CMK (cell line): Measurements from ENCODE around the gene ZNF329.
"Not testable (repeated sequence)": the region's sequence is repeated elsewhere in the genome, so short reads cannot be mapped to it uniquely, and the experiment has no call there.

ENCODE experiments used
- DNase-seq: peaks from one replicate; pipeline ENCODE4 v3.0.0-alpha.2; 2010; ENCODE audit warnings: low read depth

The ZNF329 gene

GRCh38 chr19:58150328-58150921 is at the start of gene ZNF329:
Gene ZNF329, minus strand, starts transcription at chr19:58150789. Its CDS starts 21,286 bp downstream, at chr19:58129503.
- DNase-seq = peak; percentile 77

- no peak for DNase-seq
Observed at GRCh38 chr19:58196901-58197616, 46.5 kb upstream of the ZNF329 start.

DNA sequence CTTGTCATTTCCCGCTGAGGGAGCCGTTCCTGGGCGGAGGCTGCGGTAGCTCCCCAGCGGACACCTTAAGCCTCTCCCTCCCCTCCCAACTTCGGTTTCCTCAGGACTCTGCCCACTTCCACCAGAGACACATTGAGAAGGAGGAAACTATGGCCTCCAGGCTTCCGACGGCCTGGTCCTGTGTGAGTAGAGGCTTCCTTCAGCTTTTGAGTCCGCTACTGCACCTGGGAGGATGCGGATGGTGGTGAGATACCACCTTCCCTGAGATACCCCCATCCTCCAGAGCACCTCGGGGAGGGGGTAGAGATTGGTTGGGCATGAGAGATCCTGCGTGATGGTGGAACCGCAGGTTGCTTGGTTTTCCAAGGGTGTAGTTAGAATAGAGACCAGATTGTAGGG is 33.2 kb upstream of the ZNF329 start:
- DNase-seq = no peak

- peak; percentile 85 for DNase-seq
Observed at GRCh38 chr19:58182989-58183816, 32.6 kb upstream of the ZNF329 start, which contains the start of gene ZNF274. Gene ZNF274, plus strand, starts transcription at chr19:58183061. Its CDS starts 905 bp downstream, at chr19:58183966.

GRCh38 chr19:58182577-58182988 is 32.0 kb upstream of the ZNF329 start:
- DNase-seq = peak; percentile 97

- DNase-seq = peak; percentile 79
Observed at GRCh38 chr19:58181902-58182576, 31.4 kb upstream of the ZNF329 start.

DNA sequence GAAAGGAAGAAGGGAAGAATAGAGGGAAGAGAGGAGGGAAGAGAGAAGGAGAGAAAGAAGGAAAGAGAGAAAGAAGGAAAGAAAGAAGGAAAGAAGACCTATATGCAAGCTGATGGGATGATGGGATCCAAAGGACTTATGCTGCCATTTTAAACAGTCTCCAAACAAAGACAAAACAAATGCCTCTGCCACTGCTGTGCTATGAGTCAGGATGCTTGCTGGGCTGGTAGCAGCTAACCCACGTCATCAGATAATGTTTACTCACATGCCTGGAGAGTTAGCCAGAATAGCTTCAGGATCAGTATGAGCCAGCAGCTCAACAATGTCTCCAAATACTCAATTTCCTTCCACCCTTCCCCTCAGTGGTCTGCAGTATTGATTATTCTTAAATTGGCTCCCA is 20.3 kb upstream of the ZNF329 start:
- DNase-seq = no peak

- no peak for DNase-seq
Observed at GRCh38 chr19:58166708-58167280, 16.2 kb upstream of the ZNF329 start.

- no peak for DNase-seq
Observed at GRCh38 chr19:58166268-58166667, 15.7 kb upstream of the ZNF329 start.

DNA sequence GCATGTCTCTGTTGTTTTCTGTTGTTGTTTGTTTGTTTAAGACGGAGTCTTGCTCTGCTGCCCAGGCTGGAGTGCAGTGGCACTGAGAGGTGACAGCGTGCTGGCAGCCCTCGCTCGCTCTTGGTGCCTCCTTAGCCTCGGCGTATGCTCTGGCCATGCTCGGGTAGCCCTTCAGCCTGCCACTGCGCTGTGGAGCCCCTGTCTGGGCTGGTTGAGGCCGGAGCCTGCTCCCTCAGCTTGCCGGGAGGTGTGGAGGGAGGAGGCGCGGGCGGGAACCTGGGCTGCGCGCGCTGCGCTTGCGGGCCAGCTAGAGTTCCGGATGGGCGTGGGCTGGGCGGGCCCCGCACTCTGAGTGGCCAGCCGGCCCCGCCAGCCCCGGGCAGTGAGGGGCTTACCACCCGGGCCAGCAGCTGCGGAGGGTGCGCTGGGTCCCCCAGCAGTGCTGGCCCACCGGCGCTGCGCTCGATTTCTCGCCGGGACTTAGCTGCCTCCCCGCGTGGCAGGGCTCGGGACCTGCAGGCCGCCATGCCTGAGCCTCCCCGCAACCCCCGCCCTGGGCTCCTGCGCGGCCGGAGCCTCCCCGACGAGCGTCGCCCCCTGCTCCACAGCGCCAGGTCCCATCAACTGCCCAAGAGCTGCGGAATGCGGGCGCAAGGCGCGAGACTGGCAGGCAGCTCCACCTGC is 6.6 kb upstream of the ZNF329 start:
- no peak for DNase-seq

DNA sequence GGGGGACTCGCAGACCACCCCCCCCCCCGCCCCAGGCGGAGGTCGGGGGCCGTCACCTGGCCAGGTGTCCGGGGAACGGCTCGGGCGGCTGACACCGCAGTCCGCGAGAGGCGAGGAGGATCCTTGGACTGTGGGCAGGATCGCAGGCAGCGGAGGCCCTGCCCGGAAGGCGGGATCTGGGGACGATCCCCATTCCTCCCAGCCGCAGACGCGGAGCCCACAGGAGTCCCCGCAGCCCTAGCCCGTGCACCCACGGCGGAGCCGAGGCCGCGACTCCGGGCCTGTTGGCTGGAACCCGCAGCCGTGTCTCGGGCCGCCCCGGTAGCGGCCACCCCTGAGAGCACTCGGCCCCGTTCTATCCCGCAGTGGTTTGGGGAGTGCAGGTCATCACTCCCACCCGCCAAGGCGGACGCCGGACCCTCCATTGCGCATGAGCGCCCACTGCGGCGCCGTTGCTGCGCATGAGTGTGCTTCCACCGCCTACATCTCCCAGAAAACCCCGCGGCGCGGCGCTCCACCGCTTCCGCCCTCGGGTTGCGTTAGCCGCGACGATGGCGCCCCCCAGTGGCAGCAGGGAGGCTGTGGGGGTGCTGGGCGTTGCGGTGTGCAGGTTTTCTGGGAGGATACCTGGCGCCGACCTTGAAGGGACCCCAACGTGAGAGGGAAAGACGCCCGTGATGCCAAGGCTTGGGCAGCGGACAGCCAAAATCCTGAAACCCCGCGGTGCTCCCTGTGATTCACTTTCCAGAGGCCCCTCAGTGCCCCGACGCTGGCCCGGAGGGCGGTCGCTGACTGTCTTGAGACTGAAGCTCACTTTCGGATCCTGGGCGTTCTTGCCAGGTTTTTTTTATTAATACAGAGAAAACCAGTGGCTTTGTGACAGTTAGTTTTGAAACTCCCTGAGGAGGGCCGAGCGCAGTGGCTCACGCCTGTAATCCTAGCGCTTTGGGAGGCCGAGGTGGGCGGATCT is 4.4 kb upstream of the ZNF329 start:
- DNase-seq = peak; percentile 62

- DNase-seq = no peak
Observed at GRCh38 chr19:58154287-58154678, 3.7 kb upstream of the ZNF329 start.

DNA sequence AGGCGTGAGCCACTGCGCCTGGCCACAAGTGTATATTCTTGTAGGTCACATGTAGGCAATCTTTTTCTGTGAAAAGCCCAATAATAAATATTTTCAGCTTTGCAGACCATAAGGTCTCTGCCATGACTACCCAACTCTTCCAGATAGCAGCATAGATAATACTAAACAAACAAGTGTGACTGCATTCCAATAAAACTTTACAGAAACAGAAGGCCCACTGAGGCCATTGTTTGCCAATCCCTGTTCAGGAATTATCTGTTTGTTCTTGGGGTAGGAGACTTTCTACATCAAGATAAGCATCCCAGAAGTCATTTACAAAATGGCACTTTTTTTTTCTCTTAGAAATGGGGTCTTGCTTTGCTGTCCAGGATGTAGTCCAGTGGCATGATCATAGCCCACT is 2.8 kb upstream of the ZNF329 start:
- no peak for DNase-seq

DNA sequence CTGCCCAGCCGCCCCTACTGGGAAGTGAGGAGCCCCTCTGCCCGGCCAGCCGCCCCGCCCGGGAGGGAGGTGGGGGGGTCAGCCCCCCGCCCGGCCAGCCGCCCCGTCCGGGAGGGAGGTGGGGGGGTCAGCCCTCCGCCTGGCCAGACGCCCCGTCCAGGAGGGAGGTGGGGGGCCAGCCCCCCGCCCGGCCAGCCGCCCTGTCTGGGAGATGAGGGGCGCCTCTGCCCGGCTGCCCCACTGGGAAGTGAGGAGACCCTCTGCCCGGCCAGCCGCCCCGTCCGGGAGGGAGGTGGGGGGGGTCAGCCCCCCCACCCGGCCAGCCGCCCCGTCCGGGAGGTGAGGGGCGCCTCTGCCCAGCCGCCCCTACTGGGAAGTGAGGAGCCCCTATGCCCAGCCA is 3.1 kb downstream of the ZNF329 start:
- not testable (repeated sequence) for DNase-seq

- no peak for DNase-seq
Observed at GRCh38 chr19:58145849-58146248, 4.7 kb downstream of the ZNF329 start.

DNA sequence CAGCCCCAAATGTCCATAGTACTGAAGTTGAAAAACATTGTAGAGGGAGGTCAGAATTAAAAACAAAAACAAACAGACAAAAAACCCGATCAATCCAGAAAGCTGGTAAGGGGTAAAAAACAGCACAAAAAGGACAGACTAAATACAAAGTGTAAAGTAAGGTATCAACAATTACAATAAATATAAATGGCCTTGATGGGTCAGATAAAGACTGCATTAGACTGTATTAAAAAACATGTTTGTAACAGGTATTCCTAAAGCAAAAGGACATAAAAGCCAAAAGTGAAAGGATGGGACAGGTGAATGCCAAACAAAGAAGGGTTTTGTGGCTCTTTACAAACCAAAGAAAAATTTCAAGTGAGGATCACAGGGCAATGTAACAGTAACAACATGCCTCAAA is 16.3 kb downstream of the ZNF329 start:
- DNase-seq = no peak

DNA sequence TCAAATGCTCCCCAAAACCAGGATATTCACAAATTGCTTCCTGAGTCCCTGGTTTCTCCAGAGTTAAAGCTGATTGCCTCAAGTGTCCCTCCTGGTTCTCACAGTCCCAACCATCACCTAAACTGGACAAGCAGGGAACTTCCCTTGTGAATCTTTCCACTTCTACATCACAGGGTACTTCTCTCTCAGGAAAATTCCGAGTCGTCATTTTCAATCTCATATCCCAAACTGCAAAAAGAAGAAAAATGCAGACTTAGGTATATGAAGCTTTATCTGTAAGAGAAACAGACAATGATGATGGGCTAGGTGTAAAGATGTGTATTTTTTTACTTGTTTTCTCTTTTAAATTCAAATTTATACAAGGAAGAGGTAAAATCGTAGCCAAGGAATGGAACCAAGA is 21.3 kb downstream of the ZNF329 start:
- DNase-seq = no peak

GRCh38 chr19:58128041-58128685 is 22.4 kb downstream of the ZNF329 start:
- DNase-seq = no peak

DNA sequence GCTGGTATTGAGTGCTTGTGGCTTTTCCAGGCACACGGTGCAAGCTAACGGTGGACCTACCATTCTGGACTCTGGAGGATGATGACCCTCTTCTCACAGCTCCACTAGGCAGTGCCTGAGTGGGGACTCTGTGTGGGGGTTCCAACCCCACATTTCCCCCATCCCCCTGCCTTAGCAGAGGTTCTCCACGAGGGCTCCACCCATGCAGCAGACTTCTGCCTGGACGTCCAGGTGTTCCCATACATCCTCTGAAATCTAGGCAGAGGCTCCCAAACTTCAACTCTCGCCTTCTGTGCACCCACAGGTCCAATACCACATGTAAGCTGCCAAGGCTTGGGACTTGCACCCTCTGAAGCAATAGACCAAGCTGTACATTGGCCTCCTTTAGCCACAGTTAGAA is 27.2 kb downstream of the ZNF329 start:
- no peak for DNase-seq
